Loucy (cell line): ENCODE measurements around the gene SLC29A4.

ENCODE experiments used
- H2AFZ ChIP-seq: fragments of 200-600 bp; sonication (generic); 2 replicates; pipeline ENCODE4 v1.6.0; 2016; ENCODE audit warnings: antibody characterized with exemption, mild to moderate bottlenecking, low read length, moderate library complexity
- H3F3A ChIP-seq: fragments of 200-600 bp; 2 replicates; pipeline ENCODE4 v1.6.0; 2016; ENCODE audit warnings: antibody characterized with exemption, low read depth, mild to moderate bottlenecking
- H3K27me3 ChIP-seq: fragments of 200-600 bp; sonication (generic); 2 replicates; pipeline ENCODE4 v1.6.1; 2014; ENCODE audit warnings: low read length, mild to moderate bottlenecking; ENCODE audit not compliant: insufficient read depth, poor library complexity, severe bottlenecking
- H3K36me3 ChIP-seq: fragments of 200-600 bp; sonication (generic); 2 replicates; pipeline ENCODE4 v1.6.1; 2016; ENCODE audit warnings: low read length; ENCODE audit not compliant: insufficient read depth
- H3K4me1 ChIP-seq: fragments of 200-600 bp; sonication (generic); 2 replicates; pipeline ENCODE4 v1.5.1; 2014; ENCODE audit warnings: low read length, mild to moderate bottlenecking; ENCODE audit not compliant: insufficient read depth, poor library complexity, severe bottlenecking
- H3K4me2 ChIP-seq: fragments of 200-600 bp; sonication (generic); 2 replicates; pipeline ENCODE4 v1.6.0; 2014; ENCODE audit warnings: antibody characterized with exemption, low read length, low read depth, mild to moderate bottlenecking; ENCODE audit not compliant: poor library complexity, severe bottlenecking
- H3K4me3 ChIP-seq: fragments of 200-600 bp; sonication (generic); 2 replicates; pipeline ENCODE4 v1.5.1; 2014; ENCODE audit warnings: low read length, mild to moderate bottlenecking, mixed read lengths; ENCODE audit not compliant: poor library complexity, severe bottlenecking
- H3K79me2 ChIP-seq: fragments of 200-600 bp; sonication (generic); 2 replicates; pipeline ENCODE4 v1.6.1; 2014; ENCODE audit warnings: low read length; ENCODE audit not compliant: insufficient read depth
- H3K9ac ChIP-seq: fragments of 200-600 bp; sonication (generic); 2 replicates; pipeline ENCODE4 v1.6.0; 2014; ENCODE audit warnings: mild to moderate bottlenecking, low read depth, low read length, moderate library complexity; ENCODE audit not compliant: poor library complexity, severe bottlenecking
- H3K9me2 ChIP-seq: fragments of 200-600 bp; sonication (generic); replicated peaks from 2 replicates; pipeline ENCODE4 v1.6.1; 2016; ENCODE audit warnings: low read depth, low read length, mixed read lengths
- H3K9me3 ChIP-seq: fragments of 200-600 bp; sonication (generic); 2 replicates; pipeline ENCODE4 v1.6.1; 2014; ENCODE audit warnings: mild to moderate bottlenecking, antibody characterized with exemption, low read length, low read depth; ENCODE audit not compliant: insufficient read depth
- H4K20me1 ChIP-seq: fragments of 200-600 bp; sonication (generic); 2 replicates; pipeline ENCODE4 v1.6.0; 2014; ENCODE audit warnings: antibody characterized with exemption, low read length, mild to moderate bottlenecking; ENCODE audit not compliant: insufficient read depth, poor library complexity, severe bottlenecking
- EZH2phosphoT487 ChIP-seq: fragments of 200-600 bp; IDR thresholded peaks from 2 replicates; pipeline ENCODE4 v1.6.1; 2018; ENCODE audit warnings: antibody characterized with exemption, mild to moderate bottlenecking, moderate library complexity, borderline replicate concordance
- TF ChIP-seq, protein P1 (sequence below): fragments of 200-600 bp; sonication (generic); conservative IDR thresholded peaks from 2 replicates; pipeline ENCODE4 v1.5.1; 2014; ENCODE audit warnings: mild to moderate bottlenecking, antibody characterized with exemption, low read length

SLC29A4 gene

DNA sequence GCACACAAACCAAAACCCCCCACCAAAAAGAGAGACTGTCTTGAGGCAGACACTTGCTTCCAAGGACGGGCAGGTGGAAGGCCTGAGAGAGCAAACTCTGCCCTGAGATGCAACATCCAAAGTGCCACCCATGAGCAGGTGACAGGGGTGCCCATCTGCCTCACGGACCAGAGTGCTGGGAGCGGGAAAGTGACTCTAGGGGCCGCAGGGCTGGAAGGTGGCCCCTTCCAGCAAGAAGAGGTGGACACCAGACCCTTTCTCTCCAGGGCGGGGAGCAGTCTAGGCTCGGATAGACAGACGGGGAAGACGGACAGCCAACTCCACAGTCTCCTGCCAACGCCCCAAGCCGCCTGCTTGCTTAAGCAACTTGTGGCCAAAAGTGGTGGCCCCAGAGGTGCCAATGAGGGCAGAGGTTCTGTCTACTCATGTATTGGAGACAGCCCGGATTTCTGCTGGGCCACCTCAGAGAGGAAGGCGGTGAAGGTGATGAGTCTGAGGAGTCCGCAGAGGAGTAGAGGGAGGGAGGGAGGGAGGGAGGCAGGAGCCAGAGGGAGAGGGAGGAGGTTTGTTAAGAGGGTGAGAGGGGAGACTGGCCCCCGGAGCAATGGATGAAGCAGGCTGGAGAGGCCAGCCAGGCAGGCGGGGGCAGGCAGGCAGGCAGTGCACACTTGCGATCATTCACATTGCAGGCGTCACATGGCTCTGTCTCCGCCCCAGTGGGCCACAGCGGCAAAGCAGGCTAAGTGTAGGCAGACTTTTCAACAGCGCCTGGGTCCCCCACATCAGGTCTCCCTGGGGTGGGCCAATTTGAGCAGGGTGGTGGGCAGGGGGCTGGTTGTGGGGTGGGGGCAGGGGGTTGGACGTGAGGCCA lies 65.6 kb downstream of the SLC29A4 start:
- Histone ChIP-seq H2AFZ (no peak overlapping the region), H4K20me1 (peaks cover 39% of the 10 kb centered on the region), H3K4me2 (no peak overlapping the region), H3K9me3 (no peaks in the 10 kb centered on the region), H3F3A (no peaks in the 10 kb centered on the region), H3K36me3 (peaks cover 84% of the 10 kb centered on the region), H3K9ac (no peak overlapping the region), H3K9me2 (no peaks in the 10 kb centered on the region), H3K27me3 (no peaks in the 10 kb centered on the region), H3K79me2 (peaks cover 32% of the 10 kb centered on the region), H3K4me1 (no peaks in the 10 kb centered on the region), H3K4me3 (no peak overlapping the region)
- TF ChIP-seq, protein P1, sequence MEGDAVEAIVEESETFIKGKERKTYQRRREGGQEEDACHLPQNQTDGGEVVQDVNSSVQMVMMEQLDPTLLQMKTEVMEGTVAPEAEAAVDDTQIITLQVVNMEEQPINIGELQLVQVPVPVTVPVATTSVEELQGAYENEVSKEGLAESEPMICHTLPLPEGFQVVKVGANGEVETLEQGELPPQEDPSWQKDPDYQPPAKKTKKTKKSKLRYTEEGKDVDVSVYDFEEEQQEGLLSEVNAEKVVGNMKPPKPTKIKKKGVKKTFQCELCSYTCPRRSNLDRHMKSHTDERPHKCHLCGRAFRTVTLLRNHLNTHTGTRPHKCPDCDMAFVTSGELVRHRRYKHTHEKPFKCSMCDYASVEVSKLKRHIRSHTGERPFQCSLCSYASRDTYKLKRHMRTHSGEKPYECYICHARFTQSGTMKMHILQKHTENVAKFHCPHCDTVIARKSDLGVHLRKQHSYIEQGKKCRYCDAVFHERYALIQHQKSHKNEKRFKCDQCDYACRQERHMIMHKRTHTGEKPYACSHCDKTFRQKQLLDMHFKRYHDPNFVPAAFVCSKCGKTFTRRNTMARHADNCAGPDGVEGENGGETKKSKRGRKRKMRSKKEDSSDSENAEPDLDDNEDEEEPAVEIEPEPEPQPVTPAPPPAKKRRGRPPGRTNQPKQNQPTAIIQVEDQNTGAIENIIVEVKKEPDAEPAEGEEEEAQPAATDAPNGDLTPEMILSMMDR, result no peak
- no peak for TF ChIP-seq EZH2phosphoT487

DNA sequence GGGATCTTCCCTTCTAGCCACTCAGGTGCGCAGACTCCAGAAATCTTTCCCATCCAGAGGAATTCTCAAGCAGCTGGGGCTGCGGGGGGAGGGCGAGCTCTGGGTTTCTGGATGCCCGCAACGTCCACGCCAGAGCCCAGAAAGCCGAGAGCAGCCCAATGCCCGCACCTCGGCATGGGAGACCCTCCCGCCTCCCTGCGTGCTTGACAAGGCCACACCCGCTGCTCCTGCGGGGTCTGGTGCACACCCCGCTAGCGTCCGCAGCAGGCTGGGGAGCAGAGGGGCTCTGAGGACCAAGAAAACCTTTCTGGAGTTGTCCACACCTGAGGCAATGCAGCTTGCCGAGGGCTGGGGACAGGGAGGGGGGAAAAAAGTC lies 66.2 kb downstream of the SLC29A4 start:
- H3K27me3 ChIP-seq, result no peaks in the 10 kb centered on the region
- no peak overlapping the region for H2AFZ ChIP-seq
- H3K79me2 ChIP-seq, result peaks cover 39% of the 10 kb centered on the region
- H3K36me3 ChIP-seq, result peaks cover 82% of the 10 kb centered on the region
- TF ChIP-seq, protein P1, result no peak
- TF ChIP-seq EZH2phosphoT487, result no peak
- no peaks in the 10 kb centered on the region for H3K9me2 ChIP-seq
- no peak overlapping the region for H3K4me3 ChIP-seq
- H4K20me1 ChIP-seq, result peaks cover 44% of the 10 kb centered on the region
- H3K9ac ChIP-seq, result no peak overlapping the region
- H3K4me2 ChIP-seq, result no peak overlapping the region
- no peaks in the 10 kb centered on the region for H3F3A ChIP-seq
- no peaks in the 10 kb centered on the region for H3K9me3 ChIP-seq
- H3K4me1 ChIP-seq, result no peaks in the 10 kb centered on the region

DNA sequence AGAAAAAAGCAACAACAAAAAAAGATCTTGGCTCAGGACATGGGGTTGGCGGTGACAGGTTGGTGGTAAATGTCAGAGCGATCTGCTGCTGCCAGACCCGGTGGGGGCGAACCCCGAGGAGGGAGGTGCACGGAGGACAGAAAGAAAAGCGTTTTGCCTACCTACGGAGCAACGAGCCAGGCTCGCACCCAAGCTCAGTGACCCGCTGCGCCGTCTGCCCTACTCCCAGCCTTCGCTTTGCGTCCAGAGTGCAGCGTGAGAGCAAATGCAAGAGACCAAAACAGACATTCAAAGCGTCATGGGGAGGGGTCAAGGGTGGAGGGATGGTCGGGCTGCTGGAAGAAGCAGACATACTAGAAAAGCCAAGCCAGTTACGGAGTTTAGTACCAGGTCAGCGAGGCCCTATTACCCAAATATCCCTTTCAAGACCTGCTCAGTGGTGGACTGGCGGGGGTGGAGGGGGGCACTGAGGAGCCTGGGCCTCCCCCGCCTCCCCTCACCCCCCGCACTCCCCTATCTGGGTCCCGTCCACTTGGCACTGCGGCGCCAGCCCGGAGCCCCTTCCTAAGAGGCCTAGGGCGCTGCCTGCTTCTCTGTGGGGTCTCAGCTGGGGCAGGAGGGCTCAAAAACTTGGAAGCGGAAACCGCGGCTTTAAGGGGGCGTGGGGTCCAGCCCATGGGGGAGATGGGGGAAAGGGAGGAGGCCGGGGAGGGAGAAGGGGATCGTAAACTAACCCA lies 66.9 kb downstream of the SLC29A4 start:
- Histone ChIP-seq H3K9ac (no peak overlapping the region), H3K9me3 (no peaks in the 10 kb centered on the region), H4K20me1 (peaks cover 50% of the 10 kb centered on the region), H3K4me2 (no peak overlapping the region), H3K79me2 (peaks cover 45% of the 10 kb centered on the region), H3K36me3 (peaks cover 78% of the 10 kb centered on the region), H3K4me3 (no peak overlapping the region), H3K4me1 (peaks cover 4% of the 10 kb centered on the region), H3K27me3 (no peaks in the 10 kb centered on the region), H2AFZ (no peak overlapping the region), H3F3A (no peaks in the 10 kb centered on the region), H3K9me2 (no peaks in the 10 kb centered on the region)
- TF ChIP-seq EZH2phosphoT487, result no peak
- TF ChIP-seq, protein P1, result no peak
